K562 treated with DMSO at 1 percent for 12 hours (cell line): ENCODE measurements around the gene FBXW8. TPM values are rescaled to one million over a fixed set of nuclear protein-coding genes. Genes with fewer than 3 reads are reported as not detected.

Experiments
- total RNA-seq: library from RNA; unstranded; fragments of 300-600 nt; gene quantifications from 2 replicates; pipeline ENCODE4 v1.2.3, GENCODE V29; 2022; ENCODE audit not compliant: insufficient read depth

FBXW8 gene
- 1.3 and 9.5 TPM in 2 replicates for total RNA-seq

DNA sequence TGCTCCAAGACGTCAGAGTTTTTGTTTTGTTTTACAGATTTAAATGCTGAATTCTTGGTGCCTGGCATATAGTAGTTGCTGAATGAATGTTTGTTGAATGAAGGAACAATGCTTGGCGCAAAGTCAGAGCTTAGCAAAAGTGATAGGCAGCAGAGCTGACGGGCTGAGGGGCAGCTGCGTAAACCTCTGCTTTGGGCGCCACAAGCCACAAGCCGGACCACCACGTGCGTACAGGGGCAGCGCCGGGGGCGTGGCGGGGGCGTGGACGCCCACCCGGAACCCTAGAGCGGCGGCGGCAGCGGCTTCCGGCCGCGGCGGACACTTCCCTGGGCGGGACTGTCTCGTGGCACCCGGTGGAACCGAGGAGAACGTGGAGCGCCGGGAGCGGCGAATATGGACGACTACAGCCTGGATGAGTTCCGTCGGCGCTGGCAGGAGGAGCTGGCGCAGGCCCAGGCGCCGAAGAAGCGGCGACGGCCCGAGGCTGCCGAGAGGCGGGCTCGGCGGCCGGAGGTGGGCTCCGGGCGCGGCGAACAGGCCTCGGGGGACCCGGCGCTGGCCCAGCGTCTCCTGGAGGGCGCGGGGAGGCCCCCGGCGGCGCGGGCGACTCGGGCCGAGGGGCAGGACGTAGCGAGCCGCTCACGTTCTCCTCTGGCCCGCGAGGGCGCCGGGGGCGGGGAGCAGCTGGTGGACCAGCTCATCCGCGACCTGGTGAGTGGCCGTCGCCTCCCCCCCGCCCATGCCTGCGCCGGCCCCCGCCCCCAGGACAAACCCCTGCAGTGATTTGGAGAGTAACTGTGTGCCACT, at the start of gene FBXW8:
TSS of gene FBXW8 (plus strand) at position 306 of the 807 bp plus-strand sequence. CDS start at position 394, 88 bp downstream.

DNA sequence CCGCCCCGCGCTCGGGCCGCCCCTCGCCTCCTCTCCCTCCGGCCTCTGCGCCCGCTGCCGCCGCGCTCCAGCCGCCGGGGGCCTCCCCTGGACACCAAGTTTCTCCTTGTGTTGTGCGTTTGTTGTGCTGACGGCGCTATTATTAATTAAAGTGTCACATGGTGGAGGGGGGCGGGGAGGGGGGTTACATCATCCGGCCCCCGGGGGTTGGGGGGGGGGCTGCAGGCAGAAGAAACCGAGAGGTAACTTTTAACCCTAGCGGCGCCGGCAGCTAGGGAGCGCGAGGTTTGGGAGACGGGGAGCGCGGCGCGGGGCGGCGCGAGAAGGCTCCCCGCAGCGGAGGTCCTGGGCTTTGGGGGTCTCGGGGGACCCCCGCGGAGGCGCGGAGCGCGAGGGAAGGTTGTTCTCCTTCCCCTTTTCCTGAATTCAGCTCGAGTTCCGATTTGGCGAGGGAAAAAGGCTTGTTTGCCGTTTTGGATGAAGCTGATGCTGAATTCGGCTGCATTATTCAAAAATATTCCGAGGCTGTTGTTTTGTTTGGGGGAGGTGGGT, 29.3 kb upstream of the FBXW8 start, which contains the start of gene HRK:
TSS of gene HRK (minus strand) at position 117 of the 552 bp plus-strand sequence. CDS start 134 bp downstream, outside the sequence.

Other genes with a start within 250 kb of the FBXW8 start
- 7.9 and 27.1 TPM in 2 replicates for gene SPRING1, start 172.9 kb upstream of the FBXW8 start, total RNA-seq
- gene RNFT2, start 172.6 kb upstream of the FBXW8 start, total RNA-seq: 8.0 and 9.0 TPM in 2 replicates
- 0.10 TPM in 1 of 2 replicates, not detected in the other for gene HRK, start 29.5 kb upstream of the FBXW8 start, total RNA-seq
- gene TESC, start 188.5 kb downstream of the FBXW8 start, total RNA-seq: 16.6 and 24.0 TPM in 2 replicates